NCI-H446 (cell line): ENCODE measurements around the gene TMC7.

Source experiments
- DNase-seq, 2 experiments: peaks; one replicate each; lab custom pipeline; 2025; lab: John Stamatoyannopoulos, UW

TMC7 gene

DNA sequence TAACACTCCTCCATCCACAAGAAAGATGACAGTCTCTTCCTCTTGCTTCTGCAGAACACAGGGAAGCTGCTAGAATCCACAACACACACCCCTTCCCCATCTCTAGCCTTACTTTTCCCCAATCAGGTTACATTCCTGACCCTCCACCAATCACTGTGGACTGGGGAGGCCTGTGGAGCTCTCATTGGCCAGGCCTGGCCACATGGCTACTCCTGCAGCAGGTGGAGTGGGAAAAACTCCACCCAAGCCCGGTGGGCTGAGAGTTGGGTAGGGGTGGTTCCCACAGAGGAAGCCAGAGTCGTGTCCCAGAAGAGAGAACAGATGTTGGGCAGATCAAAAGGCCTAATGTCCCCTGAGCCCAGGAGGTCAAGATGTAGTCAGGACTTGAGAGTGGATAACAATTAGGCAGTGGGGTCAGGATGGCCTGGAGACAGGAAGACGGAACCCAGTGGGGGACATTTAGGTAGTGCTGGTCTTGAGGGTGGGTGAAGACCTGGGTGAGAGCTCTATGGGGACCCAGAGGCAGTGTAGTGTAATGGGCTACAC is 105.7 kb downstream of the TMC7 start:
- no peak for DNase-seq

DNA sequence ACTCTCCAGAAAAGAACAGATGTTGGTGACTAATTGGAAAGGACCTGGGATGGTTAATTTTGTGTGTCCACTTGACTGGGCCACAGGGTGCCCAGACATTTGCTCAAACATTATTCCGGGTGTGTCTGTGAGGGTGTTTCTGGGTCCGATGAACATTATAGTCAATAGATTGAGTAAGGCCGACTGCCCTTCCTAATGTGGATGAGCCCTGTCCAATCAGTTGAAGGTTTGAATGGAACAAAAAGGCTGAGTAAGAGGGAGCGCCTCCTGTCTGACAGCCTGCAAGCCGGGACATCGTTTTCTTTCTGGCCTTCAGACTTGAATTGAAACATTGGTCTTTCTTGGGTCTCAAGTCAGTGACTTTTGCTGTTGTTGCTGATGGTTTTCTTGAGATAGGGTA is 107.2 kb downstream of the TMC7 start:
- no peak for DNase-seq

DNA sequence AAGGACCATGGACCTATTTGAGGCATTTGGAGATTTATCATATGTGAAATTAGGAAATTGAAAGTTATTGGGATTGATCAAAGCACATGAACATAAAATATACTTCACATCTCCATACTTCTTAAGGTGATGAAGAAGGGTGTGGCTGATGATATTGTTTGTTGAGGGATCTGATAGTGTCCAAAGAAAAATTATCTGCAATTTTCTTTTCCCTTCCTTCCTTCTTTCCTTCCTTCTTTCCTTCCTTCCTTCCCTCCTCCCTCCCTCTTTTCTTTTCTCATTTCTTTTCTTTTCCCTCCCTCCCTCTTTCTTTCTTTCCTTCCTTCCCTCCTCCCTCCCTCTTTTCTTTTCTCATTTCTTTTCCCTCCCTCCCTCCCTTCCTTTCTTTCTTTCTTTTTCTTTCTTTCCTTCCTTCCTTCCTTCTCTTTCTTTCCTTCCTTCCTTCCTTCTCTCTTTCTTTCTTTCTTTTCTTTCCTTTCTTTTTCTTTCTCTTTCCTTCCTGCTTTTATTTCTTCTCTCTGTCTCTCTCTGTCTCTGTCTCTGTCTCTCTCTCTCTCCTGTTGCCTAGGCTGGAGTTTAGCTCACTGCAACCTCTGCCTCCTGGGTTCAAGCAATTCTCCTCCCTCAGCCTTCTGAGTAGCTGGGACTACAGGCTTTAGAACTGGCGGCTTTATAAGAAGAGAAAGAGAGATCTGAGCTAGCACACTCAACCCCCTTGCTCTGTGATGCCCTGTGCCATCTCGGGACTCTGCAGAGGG is 109.1 kb downstream of the TMC7 start:
- no peak for DNase-seq

DNA sequence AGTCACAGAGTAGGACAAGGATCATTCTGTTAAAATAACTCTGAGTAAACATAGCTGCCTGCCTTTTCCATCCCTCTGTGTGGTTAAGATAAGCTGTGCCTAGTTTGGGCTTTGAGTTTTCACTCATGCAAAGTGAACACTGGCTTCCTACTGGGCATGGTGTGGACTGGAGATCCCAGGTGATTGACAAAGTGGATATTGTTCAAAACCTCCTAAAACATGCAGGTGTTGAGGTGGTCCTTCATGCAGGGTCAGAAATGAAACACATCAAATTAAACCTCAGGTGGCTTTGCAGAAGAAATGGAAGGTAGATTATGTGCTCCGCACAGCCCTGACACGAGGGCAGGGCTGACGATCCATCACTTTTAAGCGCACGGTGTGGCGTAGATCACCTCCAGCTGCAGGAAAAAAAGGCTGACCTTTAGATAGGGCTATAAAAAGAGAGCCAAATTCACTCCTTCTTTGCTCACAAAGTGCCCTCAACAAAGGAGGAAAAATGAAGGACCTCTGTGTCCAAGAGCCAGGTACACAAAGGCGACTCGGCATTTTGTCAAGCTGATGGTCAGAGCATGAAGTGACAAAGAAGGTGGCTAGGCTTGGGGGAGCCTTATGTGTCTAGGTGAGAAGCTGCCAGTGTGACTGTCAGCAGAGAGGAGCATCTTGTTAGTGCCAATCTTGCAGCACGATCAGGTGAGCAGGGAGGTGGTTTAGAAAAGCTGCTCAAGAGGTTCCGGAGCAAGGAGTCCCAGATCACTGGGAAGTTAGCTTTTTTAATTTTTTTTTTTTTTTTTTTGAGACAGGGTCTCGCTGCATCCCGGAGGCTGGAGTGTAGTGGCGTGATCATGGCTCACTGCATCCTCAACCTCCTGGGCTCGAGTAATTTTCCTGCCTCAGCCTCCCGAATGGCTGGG is 110.2 kb downstream of the TMC7 start:
- DNase-seq: no peak

DNA sequence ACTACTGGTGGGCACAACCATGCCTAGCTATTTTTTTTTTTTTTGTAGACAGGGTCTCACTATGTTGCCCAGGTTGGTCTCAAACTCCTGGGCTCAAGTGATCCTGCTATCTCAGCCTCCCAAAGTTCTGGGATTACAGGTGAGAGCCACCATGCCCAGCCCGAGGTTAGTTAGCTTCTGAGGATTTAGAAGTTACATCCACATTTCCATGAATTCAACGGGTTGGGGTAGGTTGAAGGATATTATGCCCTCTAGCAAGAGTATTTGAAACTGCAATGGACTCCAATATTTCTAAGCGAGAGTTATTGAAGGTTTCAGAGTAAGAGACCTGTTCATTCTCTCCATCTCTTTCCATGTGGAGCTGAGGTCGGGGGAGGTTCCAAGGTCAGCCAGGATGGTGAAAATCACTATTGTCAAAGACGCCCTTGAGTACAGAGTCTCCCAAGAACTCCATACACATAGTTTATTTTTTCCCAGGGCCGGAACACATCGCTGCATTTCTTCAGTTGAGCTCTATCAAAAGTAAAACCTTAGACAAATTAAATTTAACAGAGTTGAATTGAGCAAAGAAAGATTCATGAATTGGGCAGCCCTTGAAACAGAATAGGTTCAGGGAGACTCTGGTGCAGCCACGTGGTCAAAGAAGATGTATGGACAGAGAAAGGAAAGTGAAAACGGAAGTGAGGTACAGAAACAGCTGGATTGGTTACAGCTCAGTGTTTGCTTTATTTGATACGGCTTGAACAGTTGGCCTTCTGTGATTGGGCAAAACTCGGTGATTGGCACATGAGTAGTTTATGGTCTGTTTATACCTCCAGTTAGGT is 111.0 kb downstream of the TMC7 start:
- DNase-seq: no peak

DNA sequence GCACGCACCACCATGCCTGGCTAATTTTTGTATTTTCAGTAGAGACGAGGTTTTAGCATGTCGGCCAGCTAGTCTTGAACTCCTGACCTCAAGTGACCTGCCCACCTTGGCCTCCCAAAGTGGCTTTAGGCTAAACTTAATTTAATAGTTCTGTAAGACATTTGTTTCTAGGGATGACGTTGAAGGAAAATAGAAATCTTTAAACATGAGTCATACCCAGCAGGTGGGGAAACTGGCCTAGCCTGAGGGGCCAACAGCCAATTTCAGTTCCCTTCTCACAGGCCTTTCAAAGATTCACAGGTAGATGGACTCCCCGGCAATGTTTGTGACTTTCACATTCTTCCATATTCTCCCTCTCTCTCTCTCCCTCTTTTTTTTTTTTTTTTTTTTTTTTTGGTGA is 111.9 kb downstream of the TMC7 start:
- no peak for DNase-seq

DNA sequence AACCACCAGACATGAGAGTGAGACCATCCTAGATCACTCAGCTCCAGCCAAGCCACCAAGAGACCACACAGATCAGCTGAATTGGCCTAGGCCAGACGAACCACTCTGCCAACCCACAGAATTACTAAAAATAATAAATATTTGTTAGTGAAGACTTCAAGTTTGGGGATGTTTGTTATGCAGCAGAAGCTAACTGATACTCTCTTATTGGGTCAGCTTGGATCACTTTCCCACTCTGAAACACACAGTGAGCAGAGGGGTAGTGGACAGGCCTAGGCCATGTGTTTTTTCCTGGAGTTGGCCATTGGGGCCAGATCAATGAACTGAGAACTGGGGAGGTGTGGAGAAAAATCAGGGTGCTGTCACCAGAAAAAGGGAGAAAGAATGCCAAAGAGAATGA is 114.4 kb downstream of the TMC7 start:
- no peak for DNase-seq

DNA sequence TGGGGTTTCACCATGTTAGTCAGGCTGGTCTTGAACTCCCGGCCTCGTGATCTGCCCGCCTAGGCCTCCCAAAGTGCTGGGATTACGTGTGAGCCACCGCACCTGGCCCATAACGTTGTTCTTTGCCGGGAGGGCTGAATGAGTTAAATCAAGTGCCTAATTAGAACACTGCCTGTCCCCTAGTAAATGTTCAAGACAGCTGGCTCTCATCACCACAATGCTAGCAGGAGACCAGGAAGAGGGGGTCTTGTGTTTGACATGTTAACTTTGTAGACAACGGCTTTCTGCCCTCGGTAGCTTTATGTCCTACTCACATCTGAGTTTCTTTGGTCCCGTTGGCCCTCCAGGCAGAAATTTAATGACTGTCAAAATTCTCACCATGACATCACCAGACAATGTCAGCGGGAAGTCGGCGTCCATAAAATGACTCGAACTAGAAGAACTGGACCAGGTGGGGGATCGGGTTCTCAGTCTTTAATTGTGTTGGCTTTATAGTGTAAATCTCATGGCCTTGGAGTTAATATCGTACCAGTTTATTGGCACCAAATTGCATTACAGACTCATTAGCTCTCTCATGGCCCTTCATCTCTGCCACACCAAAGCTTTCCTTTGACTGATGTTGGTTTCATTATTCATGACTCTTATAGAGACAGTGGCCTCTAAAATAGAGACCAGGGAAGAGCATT is 118.6 kb downstream of the TMC7 start:
- no peak for DNase-seq

DNA sequence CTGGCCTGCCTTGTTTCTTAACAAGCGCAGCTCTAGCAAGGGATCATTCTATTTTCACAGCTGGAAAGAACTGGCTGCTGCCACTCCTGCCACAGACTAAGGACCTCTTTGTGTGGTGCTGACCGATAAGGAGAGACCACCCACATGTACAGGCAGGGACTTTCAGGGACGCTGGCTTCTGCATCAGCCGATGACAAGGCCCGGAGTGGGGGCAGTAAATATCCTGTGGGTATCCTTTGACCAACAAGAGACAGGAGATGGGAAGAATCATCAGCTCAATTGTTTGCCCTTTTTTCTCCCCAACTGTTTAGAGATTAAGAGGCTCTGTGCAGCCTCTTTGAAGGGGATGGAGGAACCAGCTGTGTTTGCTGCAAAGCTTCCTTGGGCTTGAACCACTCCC is 120.9 kb downstream of the TMC7 start:
- no peak for DNase-seq

DNA sequence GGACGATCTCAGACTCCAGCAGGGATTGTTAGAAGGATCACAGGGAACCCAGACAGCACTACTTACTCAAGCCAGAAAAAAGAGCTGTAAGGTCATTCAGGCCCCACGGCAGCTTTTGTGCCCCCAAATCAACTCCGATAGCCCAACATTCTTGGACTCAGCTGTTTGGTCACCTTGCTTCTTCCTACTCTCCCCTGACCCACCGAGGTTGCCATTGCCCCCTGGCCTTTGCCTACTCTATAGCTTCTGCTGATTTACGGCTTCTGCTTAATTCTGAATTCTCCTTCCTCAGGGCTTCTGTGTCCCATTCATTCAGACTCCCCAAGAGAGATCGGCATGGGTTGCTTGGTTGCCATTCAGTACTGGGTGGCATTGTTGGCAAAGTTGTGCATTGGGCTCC is 121.4 kb downstream of the TMC7 start:
- no peak for DNase-seq

DNA sequence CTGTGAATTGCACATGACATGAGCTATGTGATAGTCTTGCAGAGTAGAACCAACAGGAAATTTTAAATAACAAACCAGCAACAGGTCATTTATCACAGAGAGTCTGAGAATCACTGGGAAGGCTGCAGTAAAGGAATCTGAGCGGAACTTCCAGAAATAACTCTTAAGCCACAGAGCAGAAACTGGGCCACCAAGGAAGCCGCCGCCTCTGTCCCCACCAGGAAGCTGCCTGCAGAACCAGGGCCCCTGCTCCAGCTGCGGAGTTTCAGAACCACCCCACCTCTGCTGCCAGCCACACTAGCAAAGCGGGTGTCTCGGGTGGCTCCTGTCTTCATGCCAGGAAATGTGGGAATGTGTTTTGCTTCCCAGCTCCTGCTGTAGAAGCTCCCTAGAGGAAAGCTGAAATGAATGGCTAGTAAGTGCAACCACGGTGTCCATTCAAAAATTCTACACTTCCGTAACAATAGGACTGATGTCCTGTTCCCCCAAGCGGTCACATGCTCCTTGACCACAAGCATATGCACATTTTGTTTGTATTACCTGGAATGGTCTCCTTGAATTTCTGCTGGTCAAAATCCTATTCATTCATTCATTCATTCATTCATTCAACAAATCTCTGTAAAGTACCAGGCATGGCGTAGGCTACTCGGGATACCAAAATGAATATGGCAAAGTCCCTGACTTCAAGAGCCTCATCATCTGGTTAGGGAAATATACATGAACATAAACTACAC is 122.3 kb downstream of the TMC7 start:
- no peak for DNase-seq

DNA sequence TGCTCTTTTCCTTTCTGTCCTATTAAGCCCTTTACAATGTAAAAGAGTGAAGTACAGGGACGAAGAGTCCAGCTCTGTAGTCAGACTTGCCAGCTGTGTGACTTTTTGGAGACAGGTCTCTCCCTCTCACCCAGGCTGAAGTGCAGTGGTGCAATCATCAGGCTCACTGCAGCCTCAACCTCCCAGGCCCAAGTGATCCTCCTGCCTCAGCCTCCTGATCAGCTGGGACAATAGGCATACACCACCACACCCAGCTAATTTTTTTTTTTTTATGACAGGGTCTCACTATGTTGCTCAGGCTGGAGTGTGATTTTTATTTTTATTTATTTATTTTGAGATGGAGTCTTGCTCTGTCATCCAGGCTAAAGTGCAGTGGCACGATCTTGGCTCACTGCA is 122.9 kb downstream of the TMC7 start:
- DNase-seq: no peak

DNA sequence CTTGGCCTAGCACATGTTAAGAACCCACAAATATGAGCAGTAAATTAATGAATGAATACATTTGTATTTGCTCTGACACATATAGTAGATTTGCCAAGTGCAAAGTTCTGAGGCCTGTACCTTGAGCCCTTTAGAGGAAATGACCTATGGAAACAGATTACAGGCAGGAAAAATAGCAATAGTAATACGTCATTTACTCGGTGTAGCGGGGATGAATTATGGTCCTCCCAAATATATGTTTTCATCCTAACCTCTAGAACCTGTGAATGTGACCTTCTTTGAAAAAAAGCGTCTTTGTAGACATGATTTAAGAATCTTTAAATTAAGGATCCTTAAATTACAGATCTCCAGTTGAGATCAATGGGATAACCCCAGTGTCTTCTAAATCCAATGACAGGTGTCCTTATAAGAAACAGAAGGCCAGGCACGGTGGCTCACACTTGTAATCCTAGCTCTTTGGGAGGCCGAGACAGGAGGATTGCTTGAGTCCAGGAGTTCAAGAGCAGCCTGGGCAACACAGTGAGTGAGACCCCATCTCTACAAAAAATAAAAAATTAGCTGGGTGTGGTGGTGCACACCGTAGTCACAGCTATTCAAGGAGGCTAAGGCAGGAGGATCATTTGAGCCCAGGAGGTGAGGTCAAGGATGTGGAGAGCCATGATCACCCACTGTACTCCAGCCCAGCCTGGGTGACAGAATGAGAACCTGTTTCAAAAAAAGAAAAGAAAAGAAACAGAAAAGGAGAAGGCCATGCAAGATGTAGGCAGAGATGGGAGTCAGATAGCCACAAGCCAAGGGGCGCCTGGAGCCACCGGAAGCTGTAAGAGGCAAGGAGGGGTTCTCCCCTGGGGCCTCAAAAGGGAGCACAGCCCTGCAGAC is 124.9 kb downstream of the TMC7 start:
- DNase-seq: no peak

DNA sequence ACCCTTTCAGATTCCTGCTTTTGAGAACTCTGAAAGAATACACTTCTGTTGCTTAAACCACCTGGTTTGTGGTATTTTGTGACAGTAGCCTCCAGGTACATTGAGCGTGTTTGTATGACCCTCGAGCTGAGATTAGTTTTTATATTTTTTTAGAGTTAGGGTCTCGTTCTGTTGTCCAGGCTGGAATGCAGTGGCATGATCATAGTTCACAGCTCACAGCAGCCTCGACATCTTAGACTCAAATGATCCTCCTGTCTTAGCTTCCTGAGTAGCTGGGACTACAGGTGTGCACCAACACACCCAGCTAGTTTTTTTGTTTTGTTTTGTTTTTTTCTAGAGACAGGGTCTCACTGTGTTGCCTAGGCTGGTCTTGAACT is 125.5 kb downstream of the TMC7 start:
- DNase-seq: no peak

DNA sequence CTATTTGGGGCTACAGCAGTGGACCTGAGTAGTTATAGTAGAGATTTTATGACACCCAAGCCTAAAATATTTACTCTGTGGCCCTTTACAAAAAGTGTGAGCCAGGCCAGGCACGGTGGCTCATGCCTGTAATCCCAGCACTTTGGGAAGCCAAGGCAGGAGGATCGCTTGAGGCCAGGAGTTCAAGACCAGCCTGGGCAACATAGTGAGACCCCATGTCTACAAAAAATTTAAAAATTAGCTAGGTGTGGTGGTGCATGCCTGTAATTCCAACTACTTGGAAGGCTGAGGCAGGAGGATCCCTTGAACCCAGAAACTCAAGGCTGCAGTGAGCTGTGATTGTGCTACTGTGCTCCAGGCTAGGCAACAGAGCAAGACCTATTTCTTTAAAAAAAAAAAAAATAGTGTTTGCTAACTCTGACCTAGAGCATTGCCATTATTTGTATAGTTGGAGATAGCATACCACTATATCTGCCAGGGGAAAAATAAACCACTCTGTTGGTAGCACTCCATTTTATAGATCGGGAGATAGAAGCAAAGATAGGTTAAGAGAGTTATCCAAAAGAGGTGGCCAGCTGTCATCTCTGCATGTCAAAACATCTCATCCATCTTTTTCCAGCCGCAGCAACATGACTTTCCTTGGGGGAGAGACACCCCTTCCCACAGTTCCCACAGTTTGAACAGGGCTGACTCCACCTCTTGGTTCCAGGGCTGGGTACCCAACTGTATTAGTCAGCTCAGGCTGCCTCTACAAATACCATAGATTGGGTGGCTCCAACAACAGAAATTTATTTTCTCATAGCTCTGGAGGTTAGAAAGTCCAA is 127.0 kb downstream of the TMC7 start:
- DNase-seq: no peak

DNA sequence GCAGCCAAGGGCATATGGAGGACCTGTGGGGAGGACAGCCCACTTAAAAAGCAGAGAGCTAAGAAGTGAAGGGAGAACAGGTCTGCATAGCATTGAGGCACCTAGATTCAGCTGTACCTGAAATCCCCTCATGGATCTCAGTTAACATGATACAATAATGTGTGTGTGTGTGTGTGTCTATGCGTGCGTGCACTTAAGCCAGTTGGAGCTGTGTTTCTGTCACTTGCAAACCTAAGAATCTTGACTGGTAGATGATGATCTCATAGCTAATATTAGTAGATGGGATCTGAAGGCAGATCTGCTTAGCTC is 128.3 kb downstream of the TMC7 start:
- DNase-seq: no peak
